CD4-positive, alpha-beta T cell treated with Interleukin-15 for 4 hours (primary cell): ENCODE results near the gene PTBP1.

Experiments
- DNase-seq: peaks from one replicate; pipeline ENCODE4 v3.0.0-alpha.2; 2020; ENCODE audit warnings: low spot score

The PTBP1 gene

DNA sequence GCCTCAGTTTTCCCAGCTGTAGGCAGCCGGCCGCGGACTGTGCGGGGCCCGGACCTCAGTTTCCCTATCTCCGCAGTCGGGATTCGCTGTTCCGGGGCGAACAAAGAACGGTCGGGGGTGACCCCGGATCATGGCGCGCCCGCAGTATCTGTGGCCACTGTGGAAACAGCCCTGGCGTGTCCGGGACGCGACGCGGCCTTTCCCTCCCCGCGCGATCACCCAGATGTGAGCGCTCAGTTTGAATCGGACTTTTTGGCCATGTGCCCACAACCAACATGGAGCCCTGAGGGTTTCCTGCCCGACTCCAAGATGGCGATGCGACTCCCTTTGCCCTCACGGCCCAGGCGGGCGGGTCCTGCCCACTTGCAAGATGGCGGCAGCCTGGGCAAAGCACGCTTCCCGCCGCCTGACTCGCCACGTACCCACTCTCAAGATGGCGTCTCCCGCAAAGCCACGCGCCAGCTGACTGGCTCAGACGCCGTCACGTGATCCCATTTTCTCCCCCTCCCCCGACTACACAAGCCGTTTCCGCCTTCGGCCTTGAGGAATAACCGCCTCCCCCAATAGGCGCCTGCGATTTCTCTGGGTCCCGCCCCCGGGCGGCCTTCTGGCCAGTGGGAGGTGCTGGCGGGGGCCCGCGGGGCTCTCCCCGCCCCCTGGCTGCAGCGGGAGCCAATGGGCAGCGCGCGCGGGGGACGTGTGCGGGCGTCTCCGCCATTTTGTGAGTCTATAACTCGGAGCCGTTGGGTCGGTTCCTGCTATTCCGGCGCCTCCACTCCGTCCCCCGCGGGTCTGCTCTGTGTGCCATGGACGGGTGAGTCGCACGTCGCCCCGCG lies at the start of gene PTBP1:
TSS of gene PTBP1 (plus strand) at position 761 of the 836 bp plus-strand sequence. CDS start at position 807, 46 bp downstream.
- DNase-seq = peak; percentile 100

DNA sequence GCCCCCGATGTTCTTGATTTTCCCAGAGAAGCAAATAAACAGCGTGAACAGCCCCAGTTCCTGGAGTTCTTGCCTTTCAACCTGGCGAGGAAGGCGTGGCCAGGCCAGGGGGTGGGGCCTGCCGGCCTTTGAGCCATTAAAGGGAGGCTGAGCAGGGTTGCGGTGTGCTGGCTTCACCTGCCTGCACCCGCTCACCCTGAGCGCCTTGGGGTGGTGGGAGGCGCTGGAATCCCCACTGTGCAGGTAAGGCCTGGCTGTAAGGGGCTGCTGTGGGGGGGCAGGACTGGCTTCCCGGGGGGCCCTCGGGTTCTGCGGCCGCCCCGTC lies 49.0 kb upstream of the PTBP1 start:
- no peak for DNase-seq

DNA sequence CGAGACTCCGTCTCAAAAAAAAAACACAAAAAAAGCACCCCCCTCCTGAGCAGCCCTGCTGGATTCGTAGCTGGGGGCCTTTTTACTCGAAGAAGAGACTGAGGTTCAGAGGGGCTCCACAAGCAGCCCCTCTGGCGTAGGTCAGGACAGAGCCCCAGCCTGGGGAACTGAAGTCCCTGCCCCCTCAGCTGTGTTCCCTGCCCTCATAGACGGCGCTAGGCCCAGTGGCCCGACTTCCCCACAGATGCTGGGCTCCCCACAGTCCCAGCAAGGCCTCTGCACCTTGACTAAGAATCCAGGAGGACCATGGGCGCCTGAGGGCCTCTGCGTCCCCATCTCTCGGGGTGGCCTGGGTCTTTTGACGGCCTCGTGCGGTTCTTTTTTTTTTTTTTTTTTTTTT lies 47.4 kb upstream of the PTBP1 start:
- no peak for DNase-seq

DNA sequence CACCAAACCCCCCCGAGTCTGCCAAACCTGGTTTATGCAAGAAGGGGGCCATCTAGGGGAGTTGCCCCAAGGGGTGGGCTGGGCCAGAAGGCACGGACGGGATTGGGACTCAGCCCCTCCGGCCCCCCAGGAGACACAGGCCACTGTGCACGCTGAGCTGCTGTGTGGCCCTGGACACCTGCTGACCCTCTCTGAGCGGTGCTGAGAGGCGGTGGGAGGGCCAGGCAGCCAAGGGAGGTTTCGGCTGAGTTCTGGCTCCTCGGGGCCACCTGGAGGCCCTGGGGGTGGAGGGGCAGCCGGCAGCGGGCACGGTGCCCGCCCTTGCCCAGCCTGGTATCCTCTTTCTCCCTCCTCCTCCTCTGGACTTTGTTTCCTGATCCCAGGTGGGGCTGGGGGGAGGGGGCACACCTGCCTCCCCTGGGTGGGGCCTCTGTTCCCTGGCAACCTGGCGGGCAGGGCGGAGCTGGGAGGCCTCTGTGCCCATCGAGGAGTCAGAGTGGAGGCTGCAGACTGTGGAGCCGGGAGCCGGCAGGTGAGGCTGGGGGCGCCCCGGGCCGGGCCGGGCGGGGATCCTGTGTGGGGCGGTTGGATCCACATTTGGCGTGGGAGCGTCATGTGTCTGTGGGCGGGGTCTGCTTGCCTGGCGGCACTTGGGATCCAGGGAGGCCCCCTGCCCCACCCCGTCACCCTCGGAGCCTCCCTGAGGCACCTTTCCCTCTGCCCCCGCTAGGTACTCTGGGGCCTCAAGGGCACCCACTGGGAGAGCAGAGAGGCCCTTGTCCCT lies 46.4 kb upstream of the PTBP1 start, which contains the start of gene MISP:
TSS of gene MISP (plus strand) at position 473 of the 784 bp plus-strand sequence. CDS start 5,835 bp downstream, outside the sequence.
- no peak for DNase-seq

DNA sequence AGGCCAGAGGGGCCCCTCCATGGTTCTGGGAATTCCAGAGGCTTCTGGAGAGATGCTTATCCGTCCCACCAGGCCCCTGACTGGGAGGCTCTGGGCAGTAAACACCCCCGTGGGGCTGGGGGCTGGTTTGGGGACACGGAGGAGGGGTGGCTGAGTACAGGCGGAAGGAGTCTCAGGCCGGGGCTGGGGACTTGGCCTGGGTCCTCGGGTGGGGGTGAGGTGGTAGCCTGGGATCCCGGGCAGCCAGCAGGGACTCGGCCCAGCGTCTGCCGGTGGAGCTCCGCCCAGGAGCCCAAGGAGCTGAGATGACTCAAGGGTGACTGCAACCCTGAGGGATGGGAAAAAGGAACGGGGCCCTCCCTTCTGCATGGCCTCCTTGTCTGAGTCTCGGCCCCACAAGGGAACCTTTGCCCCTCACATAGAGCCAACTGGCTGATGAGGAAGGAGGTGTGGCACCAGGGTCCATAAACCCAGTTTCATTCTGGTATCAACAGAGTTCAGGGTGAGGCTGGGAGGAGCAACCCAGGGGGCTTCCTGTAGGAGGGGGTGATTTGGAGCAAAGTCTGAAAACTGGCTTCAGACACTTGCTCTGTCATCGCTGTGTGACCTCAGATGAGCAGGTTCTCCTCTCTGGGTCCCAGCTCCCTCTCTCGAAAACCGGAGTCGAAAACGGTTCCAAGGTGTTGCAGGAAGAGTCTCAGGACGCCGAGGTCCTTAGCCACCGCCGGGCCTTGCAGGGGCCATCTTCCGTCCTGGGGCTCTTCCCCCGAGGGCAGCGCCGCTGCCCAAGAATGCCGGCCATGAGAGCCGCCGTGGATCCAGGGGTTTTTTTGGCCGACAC lies 45.5 kb upstream of the PTBP1 start:
- no peak for DNase-seq

DNA sequence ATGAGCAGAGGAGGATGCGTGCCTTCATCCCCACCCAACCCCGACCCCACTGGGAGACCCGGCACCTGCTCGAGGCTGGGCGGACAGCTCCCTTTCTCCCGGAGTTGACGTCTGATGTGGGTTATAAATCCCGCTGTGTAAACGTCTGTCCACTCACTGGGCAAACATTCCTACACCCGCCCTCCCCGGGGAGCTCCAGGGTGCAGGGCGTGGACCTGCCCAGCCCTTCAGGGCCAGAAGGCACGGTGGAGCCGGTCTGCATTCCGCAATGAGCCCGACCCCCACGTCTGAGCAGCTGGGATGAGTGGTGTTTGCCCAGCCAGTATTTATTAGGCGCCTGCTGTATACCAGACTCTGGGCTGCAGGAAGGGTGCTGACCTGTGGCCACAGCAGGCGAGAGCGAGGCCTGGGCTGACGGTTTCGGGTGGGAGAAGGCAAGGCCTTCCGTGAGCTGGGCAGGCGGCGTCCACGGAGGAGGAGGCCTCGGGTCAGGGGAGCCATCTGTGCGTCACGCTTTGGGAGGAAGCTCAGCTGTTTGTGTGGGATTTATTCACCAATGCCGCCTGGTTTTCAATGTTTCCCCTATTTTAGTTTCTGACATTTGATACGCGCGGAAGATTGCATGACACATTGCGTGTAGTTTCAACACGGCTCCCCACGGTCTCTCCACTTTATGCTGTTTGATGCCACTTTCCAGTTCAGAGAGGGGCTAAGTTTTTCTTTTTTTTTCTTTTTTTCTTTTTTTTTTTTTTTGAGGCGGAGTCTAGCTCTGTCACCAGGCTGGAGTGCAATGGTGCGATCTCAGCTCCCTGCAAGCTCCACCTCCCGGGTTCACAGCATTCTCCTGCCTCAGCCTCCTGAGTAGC lies 44.4 kb upstream of the PTBP1 start:
- no peak for DNase-seq

DNA sequence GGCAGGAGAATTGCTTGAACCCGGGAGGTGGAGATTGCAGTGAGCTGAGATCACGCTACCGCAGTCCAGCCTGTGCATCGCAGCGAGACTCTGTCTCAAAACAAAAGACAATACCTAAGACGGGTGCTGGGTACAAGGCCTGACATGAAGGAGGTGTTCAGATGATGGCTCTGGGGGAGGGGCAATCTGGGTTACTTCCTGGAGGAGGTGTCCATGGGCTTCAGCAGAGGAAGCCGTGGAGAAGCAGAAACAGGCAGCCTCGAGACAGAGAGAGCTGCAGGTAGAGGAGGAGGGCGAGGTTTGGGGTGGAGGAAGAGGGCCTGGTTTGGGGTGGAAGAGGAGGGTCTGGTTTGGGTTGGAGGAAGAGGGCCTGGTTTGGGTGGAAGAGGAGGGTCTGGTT lies 42.7 kb upstream of the PTBP1 start:
- DNase-seq = no peak

DNA sequence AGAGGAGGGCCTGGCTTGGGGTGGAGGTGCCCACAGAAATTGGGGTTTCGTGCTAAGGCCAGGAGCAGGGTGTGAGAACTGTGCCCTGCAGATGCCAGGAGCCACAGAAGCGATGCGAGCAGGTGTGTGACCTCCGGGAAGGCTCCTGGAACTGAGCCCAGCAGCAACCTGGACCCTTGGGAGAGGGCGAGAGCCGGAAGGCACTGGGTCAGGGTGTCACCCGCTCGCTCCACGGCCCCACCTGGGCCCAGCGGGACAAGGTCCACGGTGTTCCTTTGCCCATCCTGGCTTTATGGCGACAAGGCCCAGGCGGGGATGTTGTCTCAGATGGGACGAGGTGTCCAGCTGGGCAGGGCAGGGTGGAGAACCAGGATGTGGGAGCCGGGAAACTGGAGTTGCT lies 42.2 kb upstream of the PTBP1 start:
- no peak for DNase-seq

DNA sequence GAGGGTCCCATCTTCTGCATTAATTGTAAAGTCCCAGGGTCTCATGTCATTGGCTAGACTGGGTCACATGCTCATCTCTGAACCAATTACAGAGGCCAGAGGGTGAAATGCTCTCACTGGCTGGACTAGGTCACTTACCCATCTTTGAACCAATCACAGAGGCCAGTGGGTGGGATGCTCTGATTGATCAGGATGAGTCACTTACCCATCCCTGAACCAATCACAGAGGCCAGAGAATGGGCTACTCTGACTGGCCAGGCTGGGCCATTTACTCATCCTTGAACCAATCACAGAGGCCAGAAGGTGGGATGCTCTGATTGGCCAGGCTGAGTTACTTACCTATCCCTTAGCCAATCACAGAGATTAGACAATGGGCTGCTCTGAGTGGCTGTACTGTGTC lies 41.0 kb upstream of the PTBP1 start:
- no peak for DNase-seq

DNA sequence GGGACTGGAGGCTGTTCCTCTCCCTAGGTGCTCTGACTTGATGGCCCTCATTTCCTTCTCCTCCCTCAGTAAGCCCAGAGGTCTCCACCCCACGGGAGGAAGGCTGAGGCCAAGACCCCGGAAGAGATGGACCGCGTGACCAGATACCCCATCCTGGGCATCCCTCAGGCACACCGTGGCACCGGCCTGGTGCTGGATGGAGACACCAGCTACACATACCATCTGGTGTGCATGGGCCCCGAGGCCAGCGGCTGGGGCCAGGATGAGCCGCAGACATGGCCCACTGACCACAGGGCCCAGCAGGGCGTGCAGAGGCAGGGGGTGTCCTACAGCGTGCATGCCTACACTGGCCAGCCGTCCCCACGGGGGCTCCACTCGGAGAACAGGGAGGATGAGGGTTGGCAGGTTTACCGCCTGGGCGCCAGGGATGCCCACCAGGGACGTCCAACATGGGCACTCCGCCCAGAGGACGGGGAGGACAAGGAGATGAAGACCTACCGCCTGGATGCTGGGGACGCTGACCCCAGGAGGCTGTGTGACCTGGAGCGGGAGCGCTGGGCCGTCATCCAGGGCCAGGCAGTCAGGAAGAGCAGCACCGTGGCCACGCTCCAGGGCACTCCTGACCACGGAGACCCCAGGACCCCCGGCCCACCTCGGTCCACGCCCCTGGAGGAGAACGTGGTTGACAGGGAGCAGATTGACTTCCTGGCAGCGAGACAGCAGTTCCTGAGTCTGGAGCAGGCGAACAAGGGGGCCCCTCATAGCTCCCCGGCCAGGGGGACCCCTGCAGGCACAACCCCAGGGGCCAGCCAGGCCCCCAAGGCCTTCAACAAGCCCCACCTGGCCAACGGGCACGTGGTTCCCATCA lies 40.2 kb upstream of the PTBP1 start:
- DNase-seq = no peak

DNA sequence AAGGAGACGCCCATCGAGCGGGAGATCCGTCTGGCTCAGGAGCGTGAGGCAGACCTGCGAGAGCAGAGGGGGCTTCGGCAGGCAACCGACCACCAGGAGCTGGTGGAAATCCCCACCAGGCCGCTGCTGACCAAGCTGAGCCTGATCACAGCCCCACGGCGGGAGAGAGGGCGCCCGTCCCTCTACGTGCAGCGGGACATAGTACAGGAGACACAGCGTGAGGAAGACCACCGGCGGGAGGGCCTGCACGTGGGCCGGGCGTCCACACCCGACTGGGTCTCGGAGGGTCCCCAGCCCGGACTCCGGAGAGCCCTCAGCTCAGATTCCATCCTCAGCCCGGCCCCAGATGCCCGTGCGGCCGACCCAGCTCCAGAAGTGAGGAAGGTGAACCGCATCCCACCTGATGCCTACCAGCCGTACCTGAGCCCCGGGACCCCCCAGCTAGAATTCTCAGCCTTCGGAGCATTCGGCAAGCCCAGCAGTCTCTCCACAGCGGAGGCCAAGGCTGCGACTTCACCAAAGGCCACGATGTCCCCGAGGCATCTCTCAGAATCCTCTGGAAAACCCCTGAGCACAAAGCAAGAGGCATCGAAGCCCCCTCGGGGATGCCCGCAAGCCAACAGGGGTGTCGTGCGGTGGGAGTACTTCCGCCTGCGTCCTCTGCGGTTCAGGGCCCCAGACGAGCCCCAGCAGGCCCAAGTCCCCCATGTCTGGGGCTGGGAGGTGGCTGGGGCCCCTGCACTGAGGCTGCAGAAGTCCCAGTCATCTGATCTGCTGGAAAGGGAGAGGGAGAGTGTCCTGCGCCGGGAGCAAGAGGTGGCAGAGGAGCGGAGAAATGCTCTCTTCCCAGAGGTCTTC lies 39.2 kb upstream of the PTBP1 start:
- DNase-seq = no peak

DNA sequence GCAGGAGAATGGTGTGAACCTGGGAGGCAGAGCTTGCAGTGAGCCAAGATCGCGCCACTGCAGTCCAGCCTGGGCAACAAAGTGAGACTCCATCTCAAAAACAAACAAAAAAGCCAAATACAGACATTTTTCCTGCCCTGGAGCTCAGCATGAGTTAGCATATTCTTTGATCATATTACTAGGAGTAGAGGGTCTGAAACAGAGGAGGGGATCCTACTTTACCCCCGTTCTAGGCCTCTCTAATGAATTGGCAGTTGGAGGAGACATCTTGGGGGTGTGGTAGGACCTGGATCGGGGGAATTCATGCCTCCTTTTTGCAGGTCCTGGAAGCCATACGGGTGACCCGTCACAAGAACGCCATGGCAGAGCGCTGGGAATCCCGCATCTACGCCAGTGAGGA lies 34.1 kb upstream of the PTBP1 start:
- DNase-seq = no peak

DNA sequence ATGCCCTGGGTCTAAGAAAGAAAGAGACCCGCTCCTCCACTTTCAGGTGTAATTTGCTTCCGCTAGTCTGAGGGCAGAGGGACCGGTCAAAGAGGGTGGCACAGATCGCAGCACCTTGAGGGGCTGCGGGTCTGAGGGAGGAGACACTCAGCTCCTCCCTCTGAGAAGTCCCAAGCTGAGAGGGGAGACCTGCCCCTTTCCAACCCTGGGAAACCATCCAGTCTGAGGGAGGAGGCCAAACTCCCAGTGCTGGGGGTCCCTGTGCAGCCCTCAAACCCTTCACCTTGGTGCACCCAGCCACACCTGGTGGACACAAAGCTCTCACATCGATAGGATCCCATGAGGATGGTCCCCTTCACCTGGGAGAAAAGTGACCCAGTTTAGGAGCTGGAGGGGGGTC lies 33.4 kb upstream of the PTBP1 start:
- no peak for DNase-seq

DNA sequence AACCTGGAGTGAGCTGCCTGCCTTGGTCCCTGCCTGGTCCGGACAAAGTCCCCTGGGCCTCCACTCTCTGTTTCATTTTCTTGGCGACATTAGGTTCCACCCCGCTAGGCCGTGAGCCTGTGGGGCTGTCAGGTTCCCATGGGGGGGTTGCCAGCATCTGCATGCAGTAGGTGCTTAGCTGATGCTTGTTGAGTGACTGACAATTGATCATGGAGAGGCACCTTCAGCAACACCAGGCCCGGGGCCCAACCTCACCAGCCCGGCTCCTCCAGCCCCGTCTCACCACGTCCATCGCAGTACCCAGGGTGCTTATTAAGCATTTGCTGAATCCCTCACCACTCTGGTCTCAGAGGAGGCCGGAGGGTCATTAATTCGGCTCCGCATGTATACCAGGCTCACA lies 33.0 kb upstream of the PTBP1 start:
- no peak for DNase-seq

DNA sequence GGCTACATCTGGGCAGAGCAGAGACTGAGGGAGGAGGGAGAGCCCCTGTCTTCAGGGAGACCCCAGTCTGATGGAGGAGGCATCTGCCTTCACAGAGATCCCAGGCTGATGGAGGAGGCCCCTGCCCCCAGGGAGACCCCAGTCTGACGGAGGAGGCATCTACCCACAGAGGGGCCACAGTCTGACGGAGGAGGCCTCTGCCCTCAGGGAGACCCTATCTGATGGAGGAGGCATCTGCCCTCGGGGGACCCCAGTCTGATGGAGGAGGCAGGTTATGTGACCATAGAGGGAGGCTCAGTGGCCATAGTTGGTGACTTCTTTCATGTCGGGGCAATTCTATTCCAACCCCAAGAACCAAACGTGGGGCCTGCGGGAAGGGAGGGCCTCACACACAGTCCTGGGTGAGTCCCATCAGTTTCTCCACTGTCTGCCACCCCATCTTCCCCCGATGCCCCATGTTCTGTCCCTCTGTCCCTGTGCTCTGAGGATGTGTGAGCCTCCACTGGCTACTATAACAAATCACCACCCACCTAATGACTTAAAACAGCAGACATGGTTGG lies 32.0 kb upstream of the PTBP1 start:
- DNase-seq = no peak

DNA sequence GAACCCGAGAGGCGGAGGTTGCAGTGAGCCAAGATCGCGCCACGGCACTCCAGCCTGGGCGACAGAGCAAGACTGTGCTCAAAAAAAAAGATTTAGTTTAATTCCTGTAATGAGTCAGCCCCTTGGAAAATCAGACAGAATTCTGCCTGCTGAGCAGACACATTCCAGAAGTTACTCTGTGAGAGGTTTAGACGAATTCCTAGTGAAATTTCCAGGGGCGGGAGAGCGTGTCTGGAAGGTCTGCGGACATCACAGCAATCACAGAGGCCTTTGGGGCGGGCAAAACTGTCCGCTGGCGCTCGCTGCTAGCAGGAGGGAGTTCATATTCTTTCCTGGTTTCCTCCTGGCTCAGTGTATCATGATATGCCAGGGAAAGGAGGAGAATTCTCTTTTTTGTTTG lies 28.8 kb upstream of the PTBP1 start:
- DNase-seq = no peak

DNA sequence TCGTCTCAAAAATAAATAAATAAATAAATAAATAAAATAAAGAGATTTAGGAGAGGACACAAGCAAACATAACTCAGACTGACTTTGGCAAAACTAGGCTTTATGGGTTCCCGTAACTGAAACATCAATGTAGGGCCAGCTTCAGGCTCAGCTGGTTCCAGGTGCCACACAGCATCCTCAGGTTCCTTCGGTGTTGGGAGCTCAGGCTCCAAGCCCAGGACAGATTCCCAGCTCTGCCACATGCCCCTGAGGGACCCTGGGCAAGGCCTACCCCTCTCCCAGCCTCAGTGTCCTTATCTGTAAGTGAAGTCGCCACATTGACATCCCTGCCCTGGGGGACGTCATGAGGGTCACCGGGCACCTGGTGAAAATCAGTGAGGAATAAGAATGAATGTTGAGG lies 27.6 kb upstream of the PTBP1 start:
- DNase-seq = no peak

DNA sequence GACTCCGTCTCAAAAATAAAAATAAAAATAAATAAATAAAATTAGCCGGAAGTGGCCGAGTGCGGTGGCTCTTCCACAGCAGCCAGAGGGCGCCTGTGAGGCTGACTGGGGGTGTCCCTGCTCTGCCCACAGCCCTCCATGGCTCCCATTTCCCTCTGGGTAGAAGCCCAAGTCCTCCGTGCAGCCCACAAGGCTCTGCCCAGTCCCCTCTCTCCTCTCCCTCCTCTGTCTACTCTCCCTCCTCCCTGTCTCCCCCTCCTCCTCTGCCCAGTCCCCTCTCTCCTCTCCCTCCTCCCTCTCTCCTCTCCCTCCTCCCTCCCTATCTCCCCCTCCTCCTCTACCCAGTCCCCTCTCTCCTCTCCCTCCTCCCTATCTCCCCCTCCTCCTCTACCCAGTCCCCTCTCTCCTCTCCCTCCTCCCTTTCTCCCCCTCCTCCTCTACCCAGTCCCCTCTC lies 25.9 kb upstream of the PTBP1 start:
- no peak for DNase-seq

DNA sequence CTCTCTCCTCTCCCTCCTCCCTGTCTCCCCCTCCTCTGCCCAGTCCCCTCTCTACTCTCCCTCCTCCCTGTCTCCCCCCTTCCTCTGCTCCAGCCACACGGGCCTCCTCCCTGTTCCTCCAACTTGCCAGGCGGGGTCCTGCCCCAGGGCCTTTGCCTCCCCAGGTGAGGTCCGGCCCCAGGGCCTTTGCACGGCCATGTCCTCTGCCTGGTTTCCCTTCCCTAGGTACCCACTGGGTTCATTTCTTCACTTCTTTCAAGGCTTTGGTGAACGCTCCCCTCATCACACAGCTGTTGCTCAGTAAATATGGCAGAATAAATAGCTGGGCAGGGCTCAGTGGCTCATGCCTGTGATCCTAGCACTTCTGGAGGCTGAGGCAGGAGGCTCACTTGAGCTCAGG lies 25.2 kb upstream of the PTBP1 start:
- no peak for DNase-seq
